GM10266 (cell line): ENCODE data around the gene POLR2L.

Experiments used
- DNase-seq: peaks from one replicate; pipeline ENCODE4 v3.0.0; 2012; ENCODE audit errors: extremely low spot score
- TF ChIP-seq, protein P1 (sequence below): IDR thresholded peaks from 2 replicates; pipeline ENCODE4 v1.5.1; 2012; ENCODE audit warnings: mild to moderate bottlenecking, low read depth; ENCODE audit not compliant: control insufficient read depth, insufficient read depth; ENCODE audit errors: missing control alignments

POLR2L gene

DNA sequence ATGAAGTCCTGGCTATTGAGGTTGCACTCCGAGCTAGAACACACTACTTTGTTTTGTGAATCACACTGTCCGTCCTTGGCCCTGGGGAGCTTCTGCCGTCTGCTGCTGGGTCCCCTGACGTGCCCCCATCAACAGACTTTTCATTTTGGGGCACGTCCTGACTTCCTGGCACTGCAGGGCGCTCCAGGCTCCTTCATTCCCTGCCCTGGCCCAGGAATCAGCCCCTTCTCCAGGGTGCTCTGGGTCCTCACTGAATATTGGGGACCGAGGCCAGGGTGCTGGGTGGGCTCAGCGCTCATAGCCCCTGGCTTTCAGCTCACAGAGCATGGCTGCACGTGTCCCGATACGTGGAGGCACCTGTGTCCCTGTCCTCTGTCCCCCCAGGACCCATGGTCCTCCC, 22.6 kb upstream of the POLR2L start:
- no peak for DNase-seq
- TF ChIP-seq, protein P1, sequence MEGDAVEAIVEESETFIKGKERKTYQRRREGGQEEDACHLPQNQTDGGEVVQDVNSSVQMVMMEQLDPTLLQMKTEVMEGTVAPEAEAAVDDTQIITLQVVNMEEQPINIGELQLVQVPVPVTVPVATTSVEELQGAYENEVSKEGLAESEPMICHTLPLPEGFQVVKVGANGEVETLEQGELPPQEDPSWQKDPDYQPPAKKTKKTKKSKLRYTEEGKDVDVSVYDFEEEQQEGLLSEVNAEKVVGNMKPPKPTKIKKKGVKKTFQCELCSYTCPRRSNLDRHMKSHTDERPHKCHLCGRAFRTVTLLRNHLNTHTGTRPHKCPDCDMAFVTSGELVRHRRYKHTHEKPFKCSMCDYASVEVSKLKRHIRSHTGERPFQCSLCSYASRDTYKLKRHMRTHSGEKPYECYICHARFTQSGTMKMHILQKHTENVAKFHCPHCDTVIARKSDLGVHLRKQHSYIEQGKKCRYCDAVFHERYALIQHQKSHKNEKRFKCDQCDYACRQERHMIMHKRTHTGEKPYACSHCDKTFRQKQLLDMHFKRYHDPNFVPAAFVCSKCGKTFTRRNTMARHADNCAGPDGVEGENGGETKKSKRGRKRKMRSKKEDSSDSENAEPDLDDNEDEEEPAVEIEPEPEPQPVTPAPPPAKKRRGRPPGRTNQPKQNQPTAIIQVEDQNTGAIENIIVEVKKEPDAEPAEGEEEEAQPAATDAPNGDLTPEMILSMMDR: no peak

DNA sequence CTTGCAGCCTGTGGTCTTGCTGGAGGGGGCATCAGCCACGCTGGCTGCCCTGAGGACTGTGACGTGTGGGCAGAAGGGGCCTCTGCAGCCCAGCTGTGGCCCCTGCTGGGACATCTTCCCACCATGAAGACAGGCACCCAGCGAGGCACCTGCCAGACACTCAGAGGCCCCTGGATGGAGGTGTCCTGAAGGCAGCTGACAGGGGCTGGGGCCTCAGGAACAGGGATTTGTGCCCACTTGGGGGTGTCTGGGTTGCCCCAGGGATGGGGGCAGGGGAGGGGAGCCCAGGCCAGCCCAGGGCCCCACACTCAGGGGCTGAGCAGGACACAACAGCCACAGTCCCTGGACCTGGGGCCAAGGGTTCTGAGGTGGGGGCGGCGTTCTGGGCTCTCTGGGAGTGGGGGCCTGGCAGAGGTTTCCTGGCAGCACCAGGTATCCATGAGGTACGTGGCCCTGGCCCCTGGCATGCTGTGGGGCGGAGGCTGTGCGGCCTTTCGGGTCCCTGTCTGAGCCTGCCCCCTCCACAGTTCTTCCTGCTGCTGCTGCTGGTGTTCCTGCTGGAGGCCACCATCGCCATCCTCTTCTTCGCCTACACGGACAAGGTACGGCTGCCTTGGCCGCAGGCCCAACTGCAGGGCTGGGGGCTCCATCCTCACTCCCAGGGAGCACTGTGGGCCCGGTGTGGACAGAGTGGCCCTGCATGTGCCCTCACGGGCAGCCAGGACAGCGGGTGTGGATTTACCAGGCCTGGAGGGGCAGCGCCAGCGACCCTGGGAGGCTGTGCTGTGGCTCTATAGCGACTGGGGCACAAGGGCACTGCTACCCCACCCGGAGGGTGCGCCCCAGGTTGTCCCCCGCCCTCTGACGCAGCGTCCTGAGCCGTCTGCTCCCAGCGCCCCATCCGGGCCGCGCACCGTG, 21.8 kb upstream of the POLR2L start:
- TF ChIP-seq, protein P1: no peak
- DNase-seq: no peak

DNA sequence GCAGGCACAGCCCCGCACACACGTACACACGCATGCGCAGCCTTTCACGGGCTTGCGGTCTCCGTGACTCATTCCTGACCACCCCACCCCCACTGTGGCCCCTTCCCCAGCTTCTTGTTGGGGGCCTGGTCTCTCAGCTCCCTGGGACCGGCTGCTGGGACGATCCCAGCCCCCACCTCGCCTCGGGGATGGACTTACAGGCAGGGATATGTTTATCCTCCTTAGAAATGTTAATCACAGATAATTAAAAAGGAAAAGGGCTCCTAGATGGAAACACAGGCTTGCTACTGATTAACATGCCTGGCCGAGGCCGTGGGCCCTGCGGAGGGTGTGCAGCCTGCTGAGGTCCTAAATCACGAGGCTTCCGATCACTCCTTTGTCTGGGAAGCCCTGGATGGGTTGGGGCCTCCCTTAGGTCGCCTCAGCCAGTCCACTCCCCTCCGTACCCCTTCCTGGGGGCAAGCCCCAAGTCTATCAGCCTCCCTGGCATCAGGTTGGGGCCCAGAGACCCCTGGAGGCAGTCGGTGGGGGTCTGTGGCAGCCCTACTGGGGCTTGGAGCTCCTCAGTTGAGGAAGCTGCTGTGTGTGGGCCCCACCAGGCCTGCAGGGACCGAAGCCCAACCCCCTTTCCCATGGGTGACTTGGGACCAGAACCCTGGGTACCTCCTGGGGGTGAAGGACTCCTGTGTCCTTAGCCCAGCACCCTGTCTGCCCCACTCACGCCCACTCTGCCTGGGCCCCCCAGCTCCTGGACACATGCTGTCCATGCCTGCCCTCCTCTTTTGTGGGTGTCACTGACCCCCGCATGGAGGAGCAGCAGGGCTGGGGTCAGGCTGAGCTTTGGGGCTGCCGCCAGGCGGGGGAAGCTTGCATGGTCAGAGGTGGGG, 20.9 kb upstream of the POLR2L start:
- TF ChIP-seq, protein P1: no peak
- DNase-seq: no peak

DNA sequence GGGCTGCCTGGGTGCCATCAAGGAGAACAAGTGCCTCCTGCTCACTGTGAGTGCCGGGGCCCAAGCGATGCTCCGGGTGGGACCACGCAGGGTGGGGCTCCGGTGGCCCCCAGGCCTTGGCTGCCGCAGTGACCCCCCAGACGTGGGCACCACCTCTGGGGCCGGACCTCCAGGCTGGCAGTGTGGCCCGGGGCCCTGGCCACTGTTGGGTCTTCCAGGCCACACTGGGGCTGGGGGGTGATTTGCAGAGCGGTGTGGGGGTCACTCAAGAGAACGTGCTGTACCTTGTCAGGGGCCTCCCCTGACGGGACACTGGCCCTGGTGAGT, 20.3 kb upstream of the POLR2L start:
- TF ChIP-seq, protein P1: no peak
- no peak for DNase-seq

DNA sequence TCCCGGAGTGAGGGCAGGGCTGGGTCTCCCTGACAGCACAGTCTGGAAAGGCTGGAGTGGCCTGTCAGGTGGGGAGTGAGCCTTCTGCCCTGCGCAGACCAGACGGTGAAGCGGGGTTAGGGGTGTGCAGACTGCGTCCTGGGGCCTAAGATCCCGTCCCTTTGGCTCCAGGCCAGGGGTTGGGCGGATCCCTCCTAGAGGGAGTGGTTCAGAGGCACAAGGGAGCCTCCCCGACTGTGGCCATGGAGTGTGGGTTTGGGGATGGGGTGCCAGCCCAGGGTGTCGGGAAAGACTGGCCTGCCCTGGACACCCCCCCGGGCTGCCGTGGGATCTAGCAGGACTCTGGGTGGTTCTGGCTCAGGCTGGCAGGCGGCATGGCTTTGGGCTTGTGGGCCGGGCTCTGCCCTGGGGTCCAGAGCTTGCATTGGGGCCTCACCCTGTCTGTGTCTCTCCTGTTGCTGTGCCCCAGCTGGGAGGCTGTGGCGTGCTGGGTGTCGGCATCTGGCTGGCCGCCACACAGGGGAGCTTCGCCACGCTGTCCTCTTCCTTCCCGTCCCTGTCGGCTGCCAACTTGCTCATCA, 19.8 kb upstream of the POLR2L start:
- TF ChIP-seq, protein P1: no peak
- DNase-seq: no peak

DNA sequence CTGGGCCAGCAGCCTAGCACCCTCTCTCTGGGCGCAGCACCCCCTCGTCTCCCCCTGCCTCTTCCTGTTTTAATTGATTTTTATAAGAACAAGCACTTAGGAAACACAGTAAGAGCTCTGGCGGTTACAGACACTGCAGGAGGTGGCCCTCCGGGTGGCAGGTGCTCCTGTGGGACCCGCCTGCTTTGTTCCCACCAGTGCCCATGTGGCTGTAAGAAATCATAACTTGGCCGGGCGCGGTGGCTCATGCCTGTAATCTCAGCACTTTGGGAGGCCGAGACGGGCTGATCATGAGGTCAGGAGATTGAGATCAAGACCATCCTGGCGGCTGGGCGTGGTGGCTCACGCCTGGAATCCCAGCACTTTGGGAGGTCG, 18.8 kb upstream of the POLR2L start:
- TF ChIP-seq, protein P1: no peak
- no peak for DNase-seq
